Stimulated activated CD4-positive, alpha-beta T cell treated with anti-CD3 and anti-CD28 coated beads, Interleukin-15, amount 100 ng/mL, for 48 hours (primary cell): ENCODE results near the gene XPR1.

Experiments
- DNase-seq, 2 donors: peaks; one replicate each; pipeline ENCODE4 v3.0.0-alpha.2; 2020; ENCODE audit warnings: low read depth in 2 of 2

XPR1 gene

GRCh38 chr1:180932378-180932777 is 300.6 kb downstream of the XPR1 start:
- no peak for DNase-seq

DNA sequence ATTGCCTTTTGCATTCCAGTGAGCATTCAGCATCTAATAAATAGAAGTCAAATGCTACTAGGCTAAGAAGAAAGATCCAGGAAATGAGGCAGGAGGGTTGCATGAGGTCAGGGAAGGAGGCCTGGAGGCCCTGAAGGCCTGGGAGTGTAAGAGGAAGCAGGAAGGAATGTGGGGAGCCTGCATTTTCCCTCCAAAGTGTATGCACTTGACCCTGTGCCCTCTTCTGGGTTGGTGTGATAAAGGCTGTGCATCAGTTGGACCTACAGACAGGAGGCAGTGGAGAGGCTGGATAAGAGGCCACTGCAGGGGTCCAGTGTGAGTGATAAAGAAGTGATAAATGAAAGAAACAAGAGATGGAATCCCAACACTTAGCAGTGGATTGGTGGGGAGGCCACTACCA is 301.3 kb downstream of the XPR1 start:
- no peak for DNase-seq

- no peak for DNase-seq
Observed at GRCh38 chr1:180934563-180934962, 302.7 kb downstream of the XPR1 start.

GRCh38 chr1:180935326-180936109 is 303.7 kb downstream of the XPR1 start:
- DNase-seq = no peak

- no peak for DNase-seq
Observed at GRCh38 chr1:180936110-180937011, 304.5 kb downstream of the XPR1 start.

GRCh38 chr1:180937012-180937372 is 305.2 kb downstream of the XPR1 start:
- no peak for DNase-seq

DNA sequence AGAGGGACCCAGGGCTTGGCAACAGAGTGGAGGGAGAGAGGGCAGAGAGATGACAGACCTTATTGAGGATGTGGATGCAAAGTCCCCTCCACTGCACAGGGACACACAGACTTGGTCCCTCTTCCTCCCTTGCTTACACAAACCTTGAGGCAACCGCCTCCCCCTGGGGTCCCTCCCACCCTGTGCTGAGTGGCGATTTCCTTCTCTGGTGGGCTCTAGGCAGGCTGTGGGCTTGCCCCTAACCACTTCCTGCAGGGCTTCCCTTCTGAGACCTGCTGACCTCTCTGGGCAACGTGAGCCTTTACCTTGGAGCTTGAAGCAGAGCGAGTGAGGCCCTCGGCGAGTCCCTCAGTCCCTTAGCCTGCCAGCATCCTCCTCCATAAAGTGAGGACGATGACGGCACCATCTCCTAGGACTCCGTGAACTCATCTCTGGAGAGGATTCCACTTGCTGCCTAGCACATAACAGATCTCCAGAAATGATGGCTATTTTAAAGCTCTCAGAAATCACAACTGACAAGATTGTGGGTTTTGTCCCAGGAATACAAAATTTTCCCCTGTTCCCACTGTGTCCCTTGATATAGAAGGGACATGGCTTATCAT is 305.9 kb downstream of the XPR1 start:
- DNase-seq = no peak

GRCh38 chr1:180939073-180939710 is 307.4 kb downstream of the XPR1 start:
- no peak for DNase-seq

GRCh38 chr1:180939711-180940103 is 307.9 kb downstream of the XPR1 start:
- DNase-seq = no peak
